Kidney epithelial cell (primary cell): Measurements from ENCODE around the gene SH3BGRL3. TPM values are rescaled to one million over a fixed set of nuclear protein-coding genes. Genes with fewer than 3 reads are reported as not detected.

Experiments
- DNase-seq: peaks from one replicate; pipeline ENCODE4 v3.0.0-alpha.2; 2010; ENCODE audit warnings: low read depth
- H3K27me3 ChIP-seq: 2 replicates; pipeline ENCODE4 v1.6.0; 2011; ENCODE audit warnings: low read length; ENCODE audit not compliant: control insufficient read depth, insufficient read depth
- H3K36me3 ChIP-seq: 2 replicates; pipeline ENCODE4 v1.5.1; 2011; ENCODE audit warnings: low read length; ENCODE audit not compliant: control insufficient read depth, insufficient read depth
- H3K4me3 ChIP-seq: 2 replicates; pipeline ENCODE4 v1.5.1; 2011; ENCODE audit warnings: low read depth, mild to moderate bottlenecking, control low read depth, low read length
- total RNA-seq: library from RNA; depleted of rRNA; stranded (reverse); fragments of >200 nt; gene quantifications from 2 replicates; pipeline ENCODE4 v1.2.3, GENCODE V29; 2015
- TF ChIP-seq, protein P1 (sequence below): IDR thresholded peaks from 2 replicates; pipeline ENCODE4 v1.5.1; 2011; ENCODE audit warnings: mild to moderate bottlenecking, moderate library complexity, low read length, control low read depth, inconsistent platforms; ENCODE audit not compliant: insufficient read depth, poor library complexity, severe bottlenecking

Gene SH3BGRL3
- total RNA-seq, 1 donor from 2014 or later: 113 TPM

DNA sequence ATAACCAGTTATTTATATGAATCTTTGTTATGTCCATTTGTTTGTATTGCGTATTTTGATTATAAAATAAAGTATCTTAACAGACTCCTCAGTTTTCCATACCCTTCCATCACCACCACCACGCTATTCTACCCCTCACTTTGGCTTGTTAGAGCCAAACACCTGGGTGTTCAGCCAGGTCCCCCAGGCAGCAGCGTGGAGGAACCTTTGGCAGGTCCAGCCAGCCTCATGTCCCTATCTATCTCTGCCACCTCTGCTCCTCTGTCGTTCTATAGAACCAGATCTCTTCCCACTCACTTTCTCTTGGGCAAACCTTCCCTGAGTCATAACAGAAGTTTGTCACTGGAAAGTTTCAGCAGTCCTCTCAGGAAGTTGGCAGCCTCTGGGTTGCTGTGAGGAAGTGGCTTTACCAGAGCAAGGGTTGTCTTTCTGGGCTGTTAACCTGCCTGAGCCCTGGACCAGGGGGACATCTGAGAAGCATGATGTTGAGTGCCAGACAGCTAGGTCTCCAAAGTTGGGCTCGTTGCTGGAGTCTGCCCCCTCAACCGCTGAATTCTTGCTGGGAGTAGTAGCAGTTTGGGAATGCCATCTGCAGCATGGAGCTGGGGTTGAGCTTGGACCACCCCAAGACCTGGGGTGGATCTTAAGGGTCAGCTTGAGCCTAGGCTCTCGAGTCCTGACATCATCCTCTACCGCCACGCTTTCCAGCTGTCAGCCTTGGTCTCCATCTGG, 996 bp upstream of the SH3BGRL3 start:
- Histone ChIP-seq H3K4me3 (peak overlapping the region; percentile 77), H3K27me3 (no peaks in the 10 kb centered on the region), H3K36me3 (no peaks in the 10 kb centered on the region)
- no peak for DNase-seq
- TF ChIP-seq, protein P1, sequence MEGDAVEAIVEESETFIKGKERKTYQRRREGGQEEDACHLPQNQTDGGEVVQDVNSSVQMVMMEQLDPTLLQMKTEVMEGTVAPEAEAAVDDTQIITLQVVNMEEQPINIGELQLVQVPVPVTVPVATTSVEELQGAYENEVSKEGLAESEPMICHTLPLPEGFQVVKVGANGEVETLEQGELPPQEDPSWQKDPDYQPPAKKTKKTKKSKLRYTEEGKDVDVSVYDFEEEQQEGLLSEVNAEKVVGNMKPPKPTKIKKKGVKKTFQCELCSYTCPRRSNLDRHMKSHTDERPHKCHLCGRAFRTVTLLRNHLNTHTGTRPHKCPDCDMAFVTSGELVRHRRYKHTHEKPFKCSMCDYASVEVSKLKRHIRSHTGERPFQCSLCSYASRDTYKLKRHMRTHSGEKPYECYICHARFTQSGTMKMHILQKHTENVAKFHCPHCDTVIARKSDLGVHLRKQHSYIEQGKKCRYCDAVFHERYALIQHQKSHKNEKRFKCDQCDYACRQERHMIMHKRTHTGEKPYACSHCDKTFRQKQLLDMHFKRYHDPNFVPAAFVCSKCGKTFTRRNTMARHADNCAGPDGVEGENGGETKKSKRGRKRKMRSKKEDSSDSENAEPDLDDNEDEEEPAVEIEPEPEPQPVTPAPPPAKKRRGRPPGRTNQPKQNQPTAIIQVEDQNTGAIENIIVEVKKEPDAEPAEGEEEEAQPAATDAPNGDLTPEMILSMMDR: no peak

DNA sequence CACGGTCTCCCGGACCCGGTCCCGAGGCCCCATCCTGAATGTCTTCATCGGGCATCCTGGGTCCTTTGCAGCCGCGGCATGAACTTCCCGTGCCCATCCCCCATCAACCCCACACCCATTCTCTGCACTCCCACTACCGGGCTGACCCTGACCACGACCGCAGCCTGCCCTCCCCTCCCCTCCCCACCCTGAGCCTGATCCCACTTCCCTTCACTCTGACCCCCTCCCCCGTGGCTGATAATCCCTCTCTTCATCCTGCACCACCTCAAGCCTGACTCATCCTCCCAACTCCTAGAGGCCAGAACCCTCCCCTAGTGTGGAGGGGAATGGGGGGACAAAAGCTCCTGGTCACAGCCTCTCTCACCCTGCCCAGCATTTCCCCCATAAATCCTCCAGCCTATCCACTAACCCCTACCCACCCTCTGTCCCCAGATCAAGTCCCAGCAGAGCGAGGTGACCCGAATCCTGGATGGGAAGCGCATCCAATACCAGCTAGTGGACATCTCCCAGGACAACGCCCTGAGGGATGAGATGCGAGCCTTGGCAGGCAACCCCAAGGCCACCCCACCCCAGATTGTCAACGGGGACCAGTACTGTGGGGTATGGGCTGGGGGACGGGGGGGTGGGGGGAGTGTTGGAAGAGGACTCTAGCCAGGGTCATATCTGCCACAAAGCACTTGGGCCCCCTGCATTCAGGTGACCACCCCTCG, 602 bp downstream of the SH3BGRL3 start:
- TF ChIP-seq, protein P1: no peak
- H3K27me3 ChIP-seq: no peaks in the 10 kb centered on the region
- no peak for DNase-seq
- peak overlapping the region; percentile 77 for H3K4me3 ChIP-seq
- H3K36me3 ChIP-seq: no peaks in the 10 kb centered on the region

DNA sequence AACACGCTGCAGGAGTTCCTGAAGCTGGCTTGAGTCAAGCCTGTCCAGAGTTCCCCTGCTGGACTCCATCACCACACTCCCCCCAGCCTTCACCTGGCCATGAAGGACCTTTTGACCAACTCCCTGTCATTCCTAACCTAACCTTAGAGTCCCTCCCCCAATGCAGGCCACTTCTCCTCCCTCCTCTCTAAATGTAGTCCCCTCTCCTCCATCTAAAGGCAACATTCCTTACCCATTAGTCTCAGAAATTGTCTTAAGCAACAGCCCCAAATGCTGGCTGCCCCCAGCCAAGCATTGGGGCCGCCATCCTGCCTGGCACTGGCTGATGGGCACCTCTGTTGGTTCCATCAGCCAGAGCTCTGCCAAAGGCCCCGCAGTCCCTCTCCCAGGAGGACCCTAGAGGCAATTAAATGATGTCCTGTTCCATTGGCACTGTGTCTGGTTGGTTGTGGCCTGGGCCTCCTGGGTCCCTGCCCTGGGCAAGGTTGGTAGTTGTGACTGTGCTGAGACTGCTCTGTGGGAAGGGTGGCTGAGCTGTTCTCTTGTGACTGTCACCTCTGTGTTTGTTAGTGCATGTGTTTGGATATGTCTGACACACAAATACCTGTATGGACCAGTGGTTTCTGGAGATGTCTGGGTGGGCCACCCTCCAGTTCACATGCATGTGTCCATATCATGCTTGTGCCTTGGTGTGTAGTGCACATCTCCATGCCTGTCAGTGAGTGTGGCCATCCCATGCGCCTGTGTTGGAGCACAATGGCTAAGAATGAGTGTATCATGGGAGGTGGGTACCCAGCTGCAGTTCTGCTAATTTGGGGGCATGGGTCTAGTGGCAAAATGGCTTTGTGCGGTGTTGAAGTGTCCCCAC, 1.4 kb downstream of the SH3BGRL3 start:
- TF ChIP-seq, protein P1: no peak
- Histone ChIP-seq H3K27me3 (no peaks in the 10 kb centered on the region), H3K4me3 (peak overlapping the region; percentile 77), H3K36me3 (no peaks in the 10 kb centered on the region)
- no peak for DNase-seq

- TF ChIP-seq, protein P1: no peak
- Histone ChIP-seq H3K36me3 (no peaks in the 10 kb centered on the region), H3K27me3 (no peaks in the 10 kb centered on the region), H3K4me3 (no peak overlapping the region)
- DNase-seq: no peak
Measured at GRCh38 chr1:26281971-26282370, 2.1 kb downstream of the SH3BGRL3 start.

GRCh38 chr1:26282401-26282918, 2.6 kb downstream of the SH3BGRL3 start:
- no peaks in the 10 kb centered on the region for H3K27me3 ChIP-seq
- H3K36me3 ChIP-seq: no peaks in the 10 kb centered on the region
- no peak for DNase-seq
- TF ChIP-seq, protein P1: no peak
- no peak overlapping the region for H3K4me3 ChIP-seq
